HG03135 (cell line): ENCODE measurements around the gene GRID1.

ENCODE experiments used
- ATAC-seq: cut with Tn5 transposase; IDR thresholded peaks from one replicate; pipeline ENCODE4 v1.9.1; 2021; ENCODE audit warnings: mild to moderate bottlenecking, moderate library complexity; ENCODE audit not compliant: unreplicated experiment

Gene GRID1

GRCh38 chr10:86155054-86155921, 211.3 kb downstream of the GRID1 start:
- ATAC-seq: no peak

- ATAC-seq: no peak
These were observed 212.8 kb downstream of the GRID1 start for GRCh38 chr10:86153751-86154150.

GRCh38 chr10:86152911-86153310, 213.7 kb downstream of the GRID1 start:
- no peak for ATAC-seq

DNA sequence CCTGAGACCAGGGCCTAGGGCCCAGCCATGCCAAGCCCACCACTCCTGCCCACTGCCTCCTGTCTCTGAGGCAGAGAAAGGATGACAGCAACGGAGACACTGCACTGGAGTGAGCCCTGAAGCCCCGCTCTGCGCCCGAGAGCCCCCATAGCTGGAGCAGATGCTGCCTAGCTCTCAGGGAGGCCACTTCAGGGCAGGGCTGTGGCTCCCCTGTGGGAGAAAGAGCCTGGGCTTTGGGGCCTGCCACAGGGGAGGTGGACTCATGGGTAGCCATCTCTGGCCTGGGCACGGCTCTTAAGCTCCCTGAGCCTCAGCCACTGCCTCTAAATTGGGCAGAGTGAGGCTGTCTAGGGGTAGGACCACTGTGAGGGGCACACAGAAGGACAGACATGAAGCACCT, 214.2 kb downstream of the GRID1 start:
- ATAC-seq: no peak

GRCh38 chr10:86151613-86152012, 215.0 kb downstream of the GRID1 start:
- no peak for ATAC-seq

- no peak for ATAC-seq
These were observed 217.3 kb downstream of the GRID1 start for GRCh38 chr10:86149257-86149656.

DNA sequence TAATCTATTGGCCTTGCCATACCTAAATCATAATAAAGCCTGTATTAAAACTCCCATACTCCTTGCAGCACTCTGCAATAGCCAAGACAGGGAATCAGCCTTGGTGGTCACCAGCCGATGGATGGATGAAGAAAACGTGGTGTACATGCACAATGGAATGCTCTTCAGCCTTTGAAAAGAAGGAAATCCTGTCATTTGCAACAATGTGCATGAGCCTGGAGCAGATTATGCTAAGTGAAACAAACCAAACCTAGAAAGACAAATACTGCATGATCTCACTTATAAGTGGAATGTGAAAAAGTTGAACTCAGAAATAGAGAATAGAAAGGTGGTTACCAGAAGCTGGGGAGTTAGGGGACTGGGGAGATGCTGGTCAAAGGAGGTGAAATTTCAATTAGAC, 218.5 kb downstream of the GRID1 start:
- ATAC-seq: no peak

DNA sequence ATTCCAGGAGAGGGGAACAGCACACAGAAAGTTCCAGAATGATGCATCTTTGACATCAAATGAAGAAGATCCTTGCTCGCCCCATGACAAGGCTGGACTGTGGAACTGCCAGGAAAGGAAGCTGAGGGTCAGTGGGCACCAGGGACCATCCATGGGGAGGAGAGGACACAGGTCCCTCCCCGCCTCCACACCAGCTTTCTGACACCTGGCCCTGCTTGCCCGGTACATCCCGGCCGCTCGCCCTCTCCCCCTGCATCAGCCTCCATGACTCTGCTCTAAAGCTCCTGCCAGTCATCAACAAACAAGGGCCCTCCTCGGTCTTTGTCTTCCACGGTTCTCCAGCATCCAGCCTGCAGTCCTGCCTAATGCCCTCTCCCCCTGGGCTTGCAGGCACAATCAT, 222.3 kb downstream of the GRID1 start:
- ATAC-seq: no peak

DNA sequence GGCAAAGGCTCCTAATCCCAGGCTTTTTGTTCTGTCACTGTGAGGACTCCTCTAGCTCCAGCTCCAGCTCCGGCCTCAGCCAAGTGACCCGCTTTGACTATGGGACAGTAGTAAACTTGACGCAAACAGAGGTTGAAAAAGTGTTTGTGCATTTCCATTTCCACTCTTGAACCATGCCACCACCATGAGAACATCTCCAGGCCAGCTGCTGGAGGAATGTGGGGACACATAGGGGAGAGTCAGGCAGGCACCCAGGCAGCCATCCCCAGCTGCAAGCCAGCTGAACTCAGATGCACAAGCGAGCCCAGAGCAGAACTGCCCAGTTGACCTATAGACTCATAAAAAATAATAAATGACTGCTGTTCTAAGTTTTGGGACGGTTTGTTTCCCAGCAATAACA, 224.7 kb downstream of the GRID1 start:
- ATAC-seq: no peak

GRCh38 chr10:86139066-86139657, 227.4 kb downstream of the GRID1 start:
- ATAC-seq: no peak

- no peak for ATAC-seq
These were observed 228.0 kb downstream of the GRID1 start for GRCh38 chr10:86138551-86139065.

DNA sequence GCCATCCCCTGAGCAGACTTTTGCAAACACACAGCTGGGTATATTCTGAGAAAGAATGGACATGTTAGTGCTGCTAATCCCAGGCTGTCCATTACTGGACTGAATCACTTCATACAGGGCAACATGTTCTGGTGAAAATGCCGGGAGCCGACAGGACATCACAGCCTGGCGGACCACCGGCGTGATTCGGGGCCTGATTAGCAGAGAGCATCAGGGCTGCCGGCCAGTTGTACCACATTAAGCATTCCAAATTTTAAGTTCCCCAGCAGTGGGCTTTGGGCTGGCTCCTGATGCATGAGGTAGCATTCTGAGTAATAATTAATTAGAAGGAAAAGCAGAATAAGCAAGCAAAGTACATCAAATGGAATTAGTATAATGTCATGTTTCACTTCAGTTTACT, 229.0 kb downstream of the GRID1 start:
- ATAC-seq: no peak

DNA sequence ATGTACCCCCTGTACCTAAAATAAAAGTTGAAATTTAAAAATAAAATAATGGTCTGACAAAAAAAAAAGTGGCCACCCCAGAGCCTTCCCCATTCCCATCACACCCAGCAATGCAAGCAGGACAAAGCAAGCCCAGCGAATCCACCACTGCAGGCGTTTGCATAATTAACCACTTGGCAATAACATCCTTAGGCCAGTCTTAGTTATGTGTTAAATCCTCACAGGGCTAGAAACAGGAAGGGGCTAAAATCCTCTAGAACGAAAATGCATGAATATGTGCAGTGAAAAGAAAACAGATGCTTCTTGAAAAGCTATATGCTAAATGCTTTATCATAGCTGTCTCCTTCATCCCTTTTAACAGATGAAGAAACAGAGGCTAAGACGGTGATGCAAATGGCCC, 229.7 kb downstream of the GRID1 start:
- ATAC-seq: no peak

DNA sequence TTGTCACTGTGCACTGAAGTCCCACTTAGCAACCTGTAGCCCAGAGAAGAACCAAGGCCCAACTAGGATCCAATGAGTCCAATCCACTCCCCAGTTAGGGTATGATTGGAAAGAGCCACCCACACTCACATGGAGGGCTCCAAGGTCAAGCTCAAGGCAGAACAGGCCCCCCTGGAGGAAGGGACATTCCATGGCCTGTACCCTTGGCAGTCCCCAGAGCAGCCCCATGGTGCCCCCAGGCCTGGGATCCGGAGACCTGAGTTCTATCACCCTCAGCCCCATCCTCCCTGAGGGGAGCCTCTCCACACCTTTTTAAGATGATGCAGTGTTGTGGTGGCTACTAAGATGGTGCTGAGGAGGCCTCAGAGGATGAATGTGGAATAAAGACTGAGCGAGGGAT, 231.4 kb downstream of the GRID1 start:
- no peak for ATAC-seq

GRCh38 chr10:86130737-86131475, 235.7 kb downstream of the GRID1 start:
- no peak for ATAC-seq

DNA sequence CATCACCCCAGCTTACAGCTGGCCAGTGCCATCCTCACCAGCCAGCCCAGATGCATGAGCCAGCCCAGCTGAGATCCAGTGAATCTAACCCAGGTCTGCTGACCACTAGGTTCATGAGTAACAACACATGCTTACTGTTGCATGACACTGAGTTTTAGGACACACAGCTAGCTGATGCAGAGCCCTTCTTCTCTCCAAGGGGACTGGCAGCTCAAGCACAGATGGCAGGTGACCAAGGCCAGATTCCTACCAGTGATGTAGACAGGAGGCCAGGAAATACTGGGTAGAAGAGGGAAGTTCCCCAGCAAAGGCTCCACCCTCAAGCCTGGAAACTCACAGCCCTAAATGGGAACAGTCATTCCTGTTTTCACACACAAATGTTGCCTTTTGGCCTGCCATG, 236.6 kb downstream of the GRID1 start:
- ATAC-seq: no peak

DNA sequence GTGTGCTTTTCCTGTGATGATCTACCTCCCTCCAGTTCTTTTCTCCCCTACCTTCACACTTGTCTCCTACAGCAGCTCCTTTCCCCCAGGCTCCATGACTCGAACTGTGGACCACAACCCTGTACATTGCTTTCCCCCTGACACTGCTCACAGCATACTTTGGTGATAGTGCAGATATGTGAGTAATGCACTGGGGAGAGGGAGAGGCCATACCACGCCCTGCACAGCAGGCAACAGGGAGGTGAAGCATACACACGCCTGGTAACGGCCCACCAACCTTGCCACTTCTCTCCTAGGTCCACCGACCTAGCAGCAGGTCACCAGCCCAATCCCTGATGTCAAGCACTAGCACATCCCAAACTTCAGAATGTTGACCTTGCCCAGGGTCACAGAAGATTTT, 238.2 kb downstream of the GRID1 start:
- ATAC-seq: no peak

GRCh38 chr10:86127274-86127819, 239.2 kb downstream of the GRID1 start:
- ATAC-seq: no peak

DNA sequence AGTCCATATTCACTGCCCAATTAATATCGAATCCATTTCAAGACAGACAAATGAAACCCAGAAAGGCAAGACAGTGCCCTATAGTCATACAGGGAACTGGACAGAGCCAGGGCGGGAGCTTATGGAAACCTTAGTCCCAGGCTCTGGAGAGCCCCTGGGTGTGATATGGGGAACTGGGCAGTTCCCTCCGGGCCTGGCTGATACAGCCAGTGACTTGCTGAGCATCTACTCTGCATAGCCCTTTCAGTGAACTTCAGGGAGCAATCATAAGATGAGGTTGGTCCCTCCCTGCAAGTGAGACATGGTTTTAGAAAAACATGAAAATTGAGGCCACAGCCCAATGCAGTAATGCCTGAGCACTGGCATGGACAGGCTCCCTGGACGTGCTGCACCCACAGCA, 241.9 kb downstream of the GRID1 start:
- ATAC-seq: no peak

- ATAC-seq: no peak
These were observed 242.9 kb downstream of the GRID1 start for GRCh38 chr10:86123715-86124114.

DNA sequence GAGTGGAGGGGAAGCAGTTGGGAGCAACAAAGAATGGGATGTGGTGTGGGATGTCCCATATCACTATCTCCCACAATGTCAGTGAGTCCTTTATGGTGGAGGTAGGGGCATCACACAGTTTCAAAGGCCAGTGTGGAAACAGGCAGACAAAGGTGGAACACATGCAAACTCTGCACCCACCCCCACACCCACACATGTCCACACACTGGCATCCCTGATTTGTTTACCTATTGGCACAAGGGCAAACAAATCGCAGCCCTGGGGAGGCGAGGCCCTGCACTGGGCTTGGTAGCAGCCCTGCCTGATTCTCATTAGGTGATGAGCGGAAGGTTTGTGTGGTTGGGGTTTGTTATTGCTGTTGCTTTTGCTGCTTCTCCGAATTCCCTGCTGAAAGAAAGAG, 243.3 kb downstream of the GRID1 start:
- no peak for ATAC-seq
